ENCODE data around the gene GDA.
"Not testable (repeated sequence)": the region's sequence is repeated elsewhere in the genome, so short reads cannot be mapped to it uniquely, and the experiment has no call there.

Gene GDA

DNA sequence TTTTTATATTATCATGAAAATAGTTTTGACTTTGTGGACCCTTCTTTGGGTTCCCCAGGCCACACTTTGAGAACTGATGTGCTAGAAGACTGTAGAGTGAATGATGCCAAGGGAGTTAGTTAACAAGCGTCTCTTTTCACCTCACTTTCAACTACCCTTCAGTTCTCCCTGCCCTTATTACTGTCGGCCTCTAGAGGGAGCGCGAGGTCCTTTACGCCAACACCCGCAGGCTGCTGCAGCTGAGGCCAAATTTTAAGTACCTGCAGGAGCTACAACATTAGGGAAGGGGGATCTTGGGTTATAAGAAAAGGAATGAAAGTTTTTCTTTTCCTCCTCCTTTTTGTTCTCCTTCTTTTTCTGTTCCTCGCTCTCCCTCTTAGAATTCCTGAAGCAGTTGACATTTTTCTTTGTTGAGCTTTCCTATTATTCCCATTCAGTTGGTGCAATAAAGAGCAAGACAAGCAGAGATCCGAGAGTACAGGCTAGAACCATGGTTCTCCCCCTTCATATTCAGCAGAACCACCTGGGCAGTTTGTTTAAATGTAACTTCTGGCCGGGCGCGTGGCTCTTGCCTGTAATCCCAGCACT is 131.8 kb downstream of the GDA start:
- peak; percentile 56 for DNase-seq

DNA sequence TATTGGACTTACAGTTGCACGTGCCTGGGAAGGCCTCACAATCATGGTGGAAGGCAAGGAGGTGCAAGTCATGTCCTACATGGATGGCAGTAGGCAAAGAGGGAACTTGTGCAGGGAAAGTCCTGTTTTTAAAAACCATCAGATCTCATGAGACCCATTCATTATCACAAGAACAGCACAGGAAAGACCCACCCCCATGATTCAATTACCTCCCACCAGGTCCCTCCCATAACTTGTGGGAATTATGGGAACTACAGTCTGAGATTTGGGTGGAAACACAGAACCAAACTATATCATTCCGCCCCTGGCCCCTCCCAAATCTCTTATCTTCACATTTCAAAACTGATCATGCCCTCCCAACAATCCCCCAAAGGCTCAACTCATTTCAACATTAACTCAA is 140.2 kb downstream of the GDA start:
- DNase-seq: no peak

DNA sequence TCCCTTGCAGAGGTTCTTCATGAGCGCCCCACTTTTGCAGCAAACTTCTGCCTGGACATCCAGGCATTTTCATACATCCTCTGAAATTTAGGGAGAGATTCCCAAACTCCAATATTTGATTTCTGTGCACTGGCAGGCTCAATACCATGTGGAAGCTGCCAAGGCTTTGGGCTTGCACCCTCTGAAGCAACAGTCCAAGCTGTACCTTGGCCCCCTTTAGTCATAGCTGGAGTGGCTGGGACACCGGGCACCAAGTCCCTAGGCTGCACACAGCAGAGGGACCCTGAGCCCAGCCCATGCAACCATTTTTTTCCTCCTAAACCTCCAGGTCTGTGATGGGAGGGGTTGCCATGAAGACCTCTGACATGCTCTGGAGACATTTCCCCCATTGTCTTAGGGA is 141.1 kb downstream of the GDA start:
- DNase-seq: no peak

DNA sequence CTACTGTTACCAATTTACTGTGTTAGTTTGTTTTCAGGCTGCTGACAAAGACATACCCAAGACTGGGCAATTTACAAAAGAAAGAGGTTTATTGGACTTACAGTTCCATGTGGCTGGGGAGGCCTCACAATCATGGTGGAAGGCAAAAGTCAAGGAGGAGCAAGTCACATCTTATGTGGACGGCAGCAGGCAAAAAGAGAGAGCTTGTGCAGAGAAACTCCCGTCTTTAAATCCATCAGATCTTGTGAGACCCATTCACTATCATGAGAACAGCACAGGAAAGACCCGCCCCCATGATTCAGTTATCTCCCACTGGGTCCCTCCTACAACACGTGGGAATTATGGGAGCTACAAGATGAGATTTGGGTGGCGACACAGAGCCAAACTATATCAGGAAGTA is 142.3 kb downstream of the GDA start:
- not testable (repeated sequence) for DNase-seq

DNA sequence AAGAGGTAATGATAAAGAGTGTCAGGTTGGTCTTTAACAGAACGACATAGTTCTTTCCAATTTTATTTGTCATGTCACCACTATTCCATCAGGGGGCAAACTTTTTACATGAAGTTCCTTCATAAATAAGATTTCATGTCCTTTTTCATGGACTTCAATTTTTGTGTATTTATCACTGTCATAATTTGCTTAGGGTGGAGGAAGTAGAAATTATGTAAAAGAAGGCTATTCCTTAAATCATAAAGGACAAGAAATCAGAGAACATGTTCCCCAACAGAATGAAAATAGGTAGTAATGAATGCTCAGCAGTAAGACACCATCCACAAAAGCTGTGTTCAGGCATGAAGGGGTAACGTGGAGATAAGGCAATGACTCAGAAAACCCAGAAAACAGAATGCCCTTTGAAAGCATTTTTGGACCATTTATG is 143.0 kb downstream of the GDA start:
- DNase-seq: peak; percentile 47

DNA sequence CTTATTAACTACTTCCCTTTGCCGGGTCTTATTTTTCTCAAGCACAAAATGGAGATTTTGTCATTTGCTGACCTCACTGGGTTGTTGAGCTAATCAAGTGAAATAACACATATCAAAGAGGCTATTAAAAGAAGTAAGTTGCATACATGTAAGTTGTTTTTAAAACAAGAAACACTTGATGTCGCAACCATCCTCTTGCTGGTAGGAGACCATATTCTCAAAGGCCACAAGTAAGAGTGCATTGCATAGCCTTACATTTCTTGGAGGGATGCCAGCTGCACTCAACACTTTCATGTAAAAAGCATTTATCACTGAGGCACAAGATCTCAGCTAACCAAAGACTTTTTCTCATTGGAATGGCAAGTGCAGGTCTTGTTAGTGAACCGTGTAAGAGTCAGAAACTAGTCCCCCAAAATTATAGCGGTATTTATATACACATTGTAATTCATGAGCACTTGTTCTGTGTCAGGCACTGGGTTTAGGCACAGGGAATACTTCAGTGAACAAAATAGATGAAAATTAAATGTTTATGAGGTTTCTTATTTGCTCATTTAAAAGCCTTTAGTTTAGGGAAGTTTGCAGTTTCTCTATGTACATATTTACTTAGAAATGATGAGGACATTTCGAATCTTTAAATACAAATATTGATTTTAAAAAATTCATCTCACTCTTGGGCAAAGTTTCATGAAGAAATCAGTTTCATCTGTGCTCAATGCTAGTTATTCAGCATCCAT is 143.8 kb downstream of the GDA start:
- peak; percentile 81 for DNase-seq

DNA sequence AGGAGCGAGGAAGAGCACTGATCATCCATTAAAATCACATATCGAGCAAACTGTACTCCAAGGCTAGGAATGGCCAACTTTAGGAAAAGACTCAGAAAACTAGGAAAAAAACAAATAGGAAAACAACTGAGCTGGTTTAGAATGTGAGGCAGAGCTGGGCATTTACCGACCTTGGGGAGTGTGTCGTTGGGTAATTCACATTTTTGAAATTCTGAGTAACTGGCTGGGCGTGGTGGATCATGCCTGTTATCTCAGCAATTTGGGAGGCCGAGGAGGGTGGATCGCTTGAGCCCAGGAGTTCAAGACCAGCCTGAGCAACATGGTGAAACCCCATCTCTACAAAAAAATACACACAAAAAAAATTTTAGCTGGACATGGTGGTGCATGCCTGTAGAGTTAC is 145.7 kb downstream of the GDA start:
- DNase-seq: peak; percentile 7

DNA sequence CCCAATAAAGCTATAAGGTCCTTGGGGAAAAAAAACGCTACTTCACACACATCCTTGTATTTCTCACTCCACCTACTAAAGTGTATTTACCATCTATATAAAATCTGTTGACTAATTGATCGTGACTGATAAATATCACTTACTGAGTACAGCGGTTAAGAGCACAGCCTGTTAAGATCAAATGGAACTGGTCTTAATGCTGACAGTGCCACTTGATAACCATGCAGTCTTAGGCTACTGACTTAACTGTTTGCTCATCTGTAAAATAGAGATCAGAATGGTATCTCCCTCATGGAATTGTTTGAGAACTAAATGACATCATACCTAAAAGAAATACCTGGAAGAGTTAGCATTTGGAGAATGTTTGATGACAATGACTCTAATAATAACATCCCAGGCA is 148.3 kb downstream of the GDA start:
- no peak for DNase-seq

DNA sequence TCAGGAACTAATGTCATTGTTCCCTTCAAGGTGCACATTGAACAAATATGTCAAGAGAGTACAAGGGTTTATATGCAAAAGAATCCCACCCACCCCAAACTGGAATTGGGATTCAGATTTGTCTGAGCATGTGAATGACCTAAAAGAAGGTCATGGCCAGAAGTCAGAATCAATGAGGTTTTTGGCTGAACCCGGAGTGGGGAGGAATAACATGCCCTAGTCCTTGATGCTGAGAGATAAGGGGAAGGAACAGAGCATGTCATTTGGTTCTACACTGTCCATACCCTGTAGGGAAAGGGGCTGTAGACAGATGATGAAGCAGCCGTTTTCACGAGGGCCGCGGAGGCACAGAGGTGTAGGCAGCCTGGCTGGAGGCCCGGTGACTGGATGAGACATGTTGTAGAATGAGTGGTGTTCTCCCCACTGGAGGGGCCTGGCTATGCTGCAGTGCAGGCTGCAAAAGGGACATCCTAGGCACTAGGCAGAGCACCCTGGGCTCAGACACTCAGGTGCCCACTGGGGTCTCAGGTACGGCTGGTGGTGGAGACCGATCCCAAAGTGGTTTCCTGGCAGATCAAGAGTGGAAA is 149.9 kb downstream of the GDA start:
- no peak for DNase-seq

DNA sequence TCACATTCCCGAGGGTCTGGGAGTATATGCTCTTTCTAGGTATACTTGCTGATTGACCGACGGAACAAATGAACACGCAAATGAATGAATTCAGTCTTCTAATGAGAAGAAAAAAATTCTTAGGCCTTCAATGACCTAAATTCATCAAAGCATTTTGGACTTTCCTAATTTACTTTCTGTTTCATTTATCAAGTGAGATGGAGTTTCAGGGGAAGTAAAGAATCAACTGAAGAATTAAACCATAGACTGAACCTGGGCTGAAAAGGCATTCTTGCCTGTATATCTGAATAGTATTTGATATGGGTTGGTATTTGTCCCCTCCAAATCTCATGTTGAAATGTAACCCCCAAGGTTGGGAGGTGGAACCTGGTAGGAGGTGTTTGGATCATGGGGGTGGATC is 151.6 kb downstream of the GDA start:
- DNase-seq: no peak

All from fibroblast of skin of back (primary cell).